ENCODE results near the gene SMAD1.

SMAD1 gene

GRCh38 chr4:145485120-145485519, 3.5 kb downstream of the SMAD1 start:
- TF ChIP-seq CTCF (IDR thresholded peaks at IDR 0.05; ENCODE audit: control extremely low read depth, extremely low read depth, low read depth, missing control alignments), result no peak
- DNase-seq (ENCODE audit: extremely low spot score), result no peak
- CTCF ChIA-PET, result interaction anchor here (1.2 to 2.5 kb wide), 5 partner anchors 9 to 296 kb away, joined by 3 to 16 read pairs (median 4); no protein-coding TSS in a partner anchor
- POLR2A ChIA-PET, result no interaction called here

- DNase-seq (ENCODE audit: extremely low spot score), result no peak
- CTCF ChIA-PET, result interaction anchor here (1.5 to 2.4 kb wide), 3 partner anchors 16 to 131 kb away, joined by 3 to 9 read pairs (median 4); no protein-coding TSS in a partner anchor
Observed at GRCh38 chr4:145486603-145487002, 5.0 kb downstream of the SMAD1 start.

GRCh38 chr4:145487631-145488030, 6.0 kb downstream of the SMAD1 start:
- no peak for TF ChIP-seq CTCF (IDR thresholded peaks at IDR 0.05; ENCODE audit: control extremely low read depth, extremely low read depth, low read depth, missing control alignments)
- POLR2A ChIA-PET, result no interaction called here
- CTCF ChIA-PET, result interaction anchor here (1.5 to 1.7 kb wide), 2 partner anchors 70 to 130 kb away, joined by 3 to 4 read pairs; no protein-coding TSS in a partner anchor
- DNase-seq (ENCODE audit: extremely low spot score), result peak; percentile 72

More at GRCh38 chr4:145486603-145487002, 5.0 kb downstream of the SMAD1 start:
- TF ChIP-seq CTCF (IDR thresholded peaks at IDR 0.05; ENCODE audit: control extremely low read depth, extremely low read depth, low read depth, missing control alignments), result no peak
- POLR2A ChIA-PET, result no interaction called here

GRCh38 chr4:145488310-145488709, 6.7 kb downstream of the SMAD1 start:
- DNase-seq (ENCODE audit: extremely low spot score), result no peak
- ChIA-PET POLR2A (no interaction called here), CTCF (interaction anchor here (1.7 kb wide), 1 partner anchor 69 kb away, joined by 4 read pairs; no protein-coding TSS in a partner anchor)
- no peak for TF ChIP-seq CTCF (IDR thresholded peaks at IDR 0.05; ENCODE audit: control extremely low read depth, extremely low read depth, low read depth, missing control alignments)

GRCh38 chr4:145489556-145489955, 7.9 kb downstream of the SMAD1 start:
- no peak for TF ChIP-seq CTCF (IDR thresholded peaks at IDR 0.05; ENCODE audit: control extremely low read depth, extremely low read depth, low read depth, missing control alignments)
- ChIA-PET POLR2A (no interaction called here), CTCF (no interaction called here)
- DNase-seq (ENCODE audit: extremely low spot score), result no peak

GRCh38 chr4:145490361-145490760, 8.7 kb downstream of the SMAD1 start:
- no peak for TF ChIP-seq CTCF (IDR thresholded peaks at IDR 0.05; ENCODE audit: control extremely low read depth, extremely low read depth, low read depth, missing control alignments)
- DNase-seq (ENCODE audit: extremely low spot score), result no peak
- ChIA-PET CTCF (no interaction called here), POLR2A (no interaction called here)

- ChIA-PET CTCF (no interaction called here), POLR2A (no interaction called here)
- DNase-seq (ENCODE audit: extremely low spot score), result no peak
- no peak for TF ChIP-seq CTCF (IDR thresholded peaks at IDR 0.05; ENCODE audit: control extremely low read depth, extremely low read depth, low read depth, missing control alignments)
Observed at GRCh38 chr4:145490796-145491195, 9.1 kb downstream of the SMAD1 start.

Measured in GM10248 (cell line).